OCI-LY7 (cell line): ENCODE data around the gene CMTM8.

Source experiments
- EZH2phosphoT487 ChIP-seq: fragments of 200-600 bp; sonication (generic); IDR thresholded peaks from 2 replicates; pipeline ENCODE4 v1.6.1; 2018; ENCODE audit warnings: low read depth, borderline replicate concordance, mild to moderate bottlenecking, mixed run types, antibody characterized with exemption, low read length, moderate library complexity, mixed read lengths
- TF ChIP-seq, protein P1 (sequence below): fragments of 200-600 bp; sonication (generic); conservative IDR thresholded peaks from 2 replicates; pipeline ENCODE4 v1.5.1; 2014; ENCODE audit warnings: mild to moderate bottlenecking, antibody characterized with exemption, low read length, moderate library complexity, mixed read lengths

- TF ChIP-seq, protein P1, sequence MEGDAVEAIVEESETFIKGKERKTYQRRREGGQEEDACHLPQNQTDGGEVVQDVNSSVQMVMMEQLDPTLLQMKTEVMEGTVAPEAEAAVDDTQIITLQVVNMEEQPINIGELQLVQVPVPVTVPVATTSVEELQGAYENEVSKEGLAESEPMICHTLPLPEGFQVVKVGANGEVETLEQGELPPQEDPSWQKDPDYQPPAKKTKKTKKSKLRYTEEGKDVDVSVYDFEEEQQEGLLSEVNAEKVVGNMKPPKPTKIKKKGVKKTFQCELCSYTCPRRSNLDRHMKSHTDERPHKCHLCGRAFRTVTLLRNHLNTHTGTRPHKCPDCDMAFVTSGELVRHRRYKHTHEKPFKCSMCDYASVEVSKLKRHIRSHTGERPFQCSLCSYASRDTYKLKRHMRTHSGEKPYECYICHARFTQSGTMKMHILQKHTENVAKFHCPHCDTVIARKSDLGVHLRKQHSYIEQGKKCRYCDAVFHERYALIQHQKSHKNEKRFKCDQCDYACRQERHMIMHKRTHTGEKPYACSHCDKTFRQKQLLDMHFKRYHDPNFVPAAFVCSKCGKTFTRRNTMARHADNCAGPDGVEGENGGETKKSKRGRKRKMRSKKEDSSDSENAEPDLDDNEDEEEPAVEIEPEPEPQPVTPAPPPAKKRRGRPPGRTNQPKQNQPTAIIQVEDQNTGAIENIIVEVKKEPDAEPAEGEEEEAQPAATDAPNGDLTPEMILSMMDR: no peak
- no peak for TF ChIP-seq EZH2phosphoT487
Measured at GRCh38 chr3:32410367-32411246, 172.1 kb downstream of the CMTM8 start.
